GM21360 (cell line): ENCODE data around the gene TOMM40L.
"Not testable (repeated sequence)": the region's sequence is repeated elsewhere in the genome, so short reads cannot be mapped to it uniquely, and the experiment has no call there.

ENCODE experiments used
- ATAC-seq: cut with Tn5 transposase; IDR thresholded peaks from one replicate; pipeline ENCODE4 v1.9.1; 2021; ENCODE audit warnings: mild to moderate bottlenecking, moderate library complexity; ENCODE audit not compliant: unreplicated experiment

Gene TOMM40L

DNA sequence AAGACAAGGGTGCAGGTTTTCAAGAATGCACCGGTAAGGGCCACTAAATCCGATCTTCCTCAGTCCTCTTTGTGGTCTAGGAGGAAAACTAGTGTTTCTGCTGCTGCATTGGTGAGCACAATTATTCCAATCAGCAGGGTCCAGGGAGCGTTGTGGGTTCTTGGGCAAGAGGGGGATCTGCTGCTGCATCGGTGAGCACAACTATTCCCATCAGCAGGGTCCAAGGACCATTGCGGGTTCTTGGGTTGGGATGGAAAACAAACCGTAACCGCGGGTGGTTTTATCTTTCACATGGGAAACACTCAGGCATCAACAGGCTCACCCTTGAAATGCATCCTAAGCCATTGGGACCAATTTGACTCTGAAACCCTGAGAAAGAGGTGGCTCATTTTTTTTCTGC is 25.7 kb downstream of the TOMM40L start:
- no peak for ATAC-seq

DNA sequence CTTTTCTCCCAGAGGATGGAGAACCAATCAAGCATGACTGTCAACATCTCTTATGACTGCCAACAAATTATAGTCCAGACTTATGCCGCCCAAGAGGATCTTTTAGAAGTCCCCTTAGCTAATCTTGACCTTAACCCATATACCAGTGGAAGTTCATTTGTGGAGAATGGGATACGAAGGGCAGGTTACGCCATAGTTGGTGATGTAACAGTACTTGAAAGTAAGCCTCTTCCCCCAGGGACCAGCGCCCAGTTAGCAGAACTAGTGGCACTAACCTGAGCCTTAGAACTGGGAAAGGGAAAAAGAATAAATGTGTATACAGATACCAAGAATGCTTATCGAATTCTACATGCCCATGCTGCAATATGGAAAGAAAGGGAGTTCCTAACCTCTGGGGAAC is 29.4 kb downstream of the TOMM40L start:
- ATAC-seq = not testable (repeated sequence)

DNA sequence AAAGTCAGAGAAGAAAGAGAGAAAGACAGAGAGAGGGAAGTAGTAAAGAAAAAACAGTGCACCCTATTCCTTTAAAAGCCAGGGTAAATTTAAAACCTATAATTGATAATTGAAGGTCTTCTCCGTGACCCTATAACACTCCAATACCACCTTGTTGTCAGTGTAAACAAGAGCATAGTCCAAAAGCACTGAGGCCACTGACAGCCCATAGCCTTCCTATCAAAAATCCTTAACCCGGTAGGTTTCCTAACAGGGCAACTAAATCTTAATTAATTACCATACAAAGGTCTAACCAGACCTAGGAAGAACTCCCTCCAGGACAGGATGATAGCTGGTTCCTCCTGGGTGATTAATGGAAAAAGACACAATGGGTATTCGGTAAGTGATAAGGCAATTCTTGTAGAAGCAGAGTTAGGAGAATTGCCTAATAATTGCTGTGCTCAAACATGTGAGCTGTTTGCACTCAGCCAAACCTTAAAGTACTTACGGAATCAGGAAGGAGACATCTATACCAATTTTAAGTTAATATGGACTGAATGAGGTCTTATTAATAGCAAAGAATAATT is 30.2 kb downstream of the TOMM40L start:
- ATAC-seq = not testable (repeated sequence)

DNA sequence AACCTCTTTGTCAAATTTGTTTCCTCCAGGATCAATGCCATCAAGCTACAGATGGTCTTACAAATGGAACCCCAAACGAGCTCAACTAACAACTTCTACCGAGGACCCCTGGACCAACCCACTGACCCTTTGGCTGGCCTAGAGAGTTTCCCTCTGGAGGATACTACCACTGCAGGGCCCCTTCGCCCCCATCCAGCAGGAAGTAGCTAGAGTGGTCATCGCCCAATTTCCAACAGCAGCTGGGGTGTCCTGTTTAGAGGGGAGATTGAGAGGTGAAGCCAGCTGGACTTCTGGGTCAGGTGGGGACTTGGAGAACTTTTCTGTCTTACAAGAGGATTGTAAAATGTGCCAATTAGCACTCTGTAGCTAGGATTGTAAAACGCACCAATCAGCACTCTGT is 31.2 kb downstream of the TOMM40L start:
- ATAC-seq = not testable (repeated sequence)

DNA sequence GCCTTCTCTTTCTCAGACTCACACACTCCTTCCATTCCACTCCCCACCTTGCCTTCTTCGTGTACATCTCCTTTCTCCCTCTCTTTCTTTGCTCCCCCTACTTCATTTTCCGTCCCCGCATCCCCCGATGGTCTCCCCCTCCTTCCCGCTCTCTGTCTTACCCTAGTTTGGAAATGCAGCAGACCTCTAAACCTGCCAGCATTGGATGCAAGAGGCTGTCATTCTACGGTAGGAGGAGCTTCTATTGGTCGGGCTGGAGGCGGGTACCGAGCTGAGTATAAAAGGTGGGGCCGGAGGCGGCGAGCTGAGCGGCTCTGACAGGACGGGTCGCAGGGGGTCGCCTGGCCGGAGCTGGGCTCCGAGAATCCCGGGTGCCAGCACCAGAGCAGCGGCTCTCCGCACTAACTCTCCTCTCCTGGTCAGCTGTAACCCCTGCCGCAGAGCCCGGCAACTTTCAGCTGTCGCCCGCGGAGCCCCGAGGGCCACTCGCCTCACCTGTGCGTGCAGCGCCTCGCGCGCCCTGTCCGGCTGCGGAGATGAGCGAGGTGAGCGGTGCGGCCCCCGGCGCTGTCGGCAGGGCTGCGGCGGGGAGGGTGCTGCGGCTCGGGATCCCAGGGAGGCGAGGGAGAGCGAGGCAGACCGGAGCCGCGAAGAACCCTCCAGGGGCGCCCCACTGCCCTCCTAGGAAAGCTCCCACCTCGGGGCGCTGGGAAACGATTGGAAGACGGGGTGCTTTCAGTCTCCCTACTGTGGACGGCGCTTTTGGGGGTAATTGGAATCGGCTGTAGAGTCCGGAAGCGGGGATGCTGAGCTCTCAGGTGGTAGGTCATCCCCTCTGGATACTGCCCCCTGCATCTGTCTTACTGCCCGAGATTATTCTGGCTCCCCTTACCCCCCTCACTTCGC is 32.8 kb downstream of the TOMM40L start, which contains the start of gene PCP4L1:
Gene PCP4L1 (plus strand): TSS at position 307 of the 906 bp plus-strand sequence. CDS start 230 bp downstream, at position 537.
- ATAC-seq = no peak

DNA sequence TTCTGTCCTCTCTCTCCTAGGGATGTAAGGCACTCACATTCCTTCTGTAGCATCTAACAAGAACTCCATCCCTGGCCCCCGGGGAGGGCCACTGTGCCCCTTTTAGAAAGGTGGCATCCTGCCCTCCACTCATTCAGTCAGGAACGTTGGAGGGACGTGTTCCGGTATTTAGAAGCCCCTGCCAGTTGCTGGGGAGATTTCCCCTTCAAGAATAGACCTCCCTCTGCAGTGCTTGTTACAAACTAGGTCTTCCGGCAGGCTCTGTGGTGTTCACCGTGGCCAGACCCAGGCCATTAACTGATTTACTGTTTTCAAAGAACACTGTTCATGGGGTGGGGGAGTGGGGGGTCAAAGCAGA is 33.5 kb downstream of the TOMM40L start:
- no peak for ATAC-seq

DNA sequence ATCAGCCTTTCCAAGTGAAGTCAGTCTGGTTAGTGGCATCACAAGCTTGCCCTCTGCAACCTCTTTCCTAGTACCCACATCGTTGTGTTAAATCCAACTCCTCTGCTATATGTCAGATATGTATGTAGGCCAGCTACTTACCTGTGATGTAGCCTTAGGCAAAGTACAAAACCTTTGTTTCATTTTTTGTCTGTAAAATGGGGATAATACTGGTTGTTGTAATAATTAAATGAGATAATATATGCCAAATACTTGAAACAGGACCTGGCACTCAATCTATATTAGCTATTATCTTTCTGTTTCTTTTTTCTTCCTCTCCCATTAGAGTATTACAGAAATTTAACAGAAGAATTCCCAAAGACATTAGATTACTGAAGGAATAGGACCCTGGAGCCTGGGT is 33.9 kb downstream of the TOMM40L start:
- ATAC-seq = no peak

DNA sequence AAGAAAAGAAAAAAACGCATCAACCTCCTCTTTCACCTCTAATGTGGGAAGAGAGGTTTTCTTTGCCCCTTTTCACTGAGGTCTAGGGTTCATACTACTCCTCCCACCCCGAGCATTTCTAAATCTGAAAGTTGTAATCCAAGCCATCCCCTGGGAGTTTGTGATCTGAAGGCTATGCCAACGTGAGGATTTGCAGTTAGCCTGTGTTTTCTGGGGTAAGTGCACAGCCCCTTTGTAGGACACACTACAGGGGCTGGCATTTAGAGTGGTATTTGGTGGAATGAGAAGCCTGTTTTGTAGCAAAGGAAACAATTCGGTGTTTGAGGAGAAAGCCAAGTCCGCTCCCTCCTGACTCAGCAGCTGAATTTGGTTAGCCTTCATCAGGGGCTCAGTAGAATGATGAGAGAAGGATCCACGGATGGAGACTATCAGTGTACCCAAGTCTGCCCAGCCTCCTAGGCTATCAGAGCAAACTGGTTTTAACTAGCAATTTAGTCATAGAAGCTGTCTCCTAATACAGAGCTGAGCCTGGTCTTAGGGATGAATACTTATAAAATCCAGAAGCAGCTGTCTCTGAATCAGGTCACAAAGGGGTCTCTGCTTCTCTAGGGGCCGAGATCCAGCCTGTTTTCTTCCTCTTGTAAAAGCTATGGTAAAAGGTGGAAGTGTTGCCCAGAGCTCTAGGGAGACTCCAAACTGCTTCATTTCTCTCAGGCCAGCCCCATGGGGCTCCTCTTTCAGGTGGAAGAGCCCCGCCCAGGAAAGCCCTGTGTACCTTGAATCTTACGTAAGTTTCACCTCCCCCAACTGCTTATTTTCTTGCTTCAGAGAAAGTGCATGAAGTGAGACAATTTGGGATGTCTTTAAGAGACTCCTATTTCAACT is 34.8 kb downstream of the TOMM40L start:
- no peak for ATAC-seq

DNA sequence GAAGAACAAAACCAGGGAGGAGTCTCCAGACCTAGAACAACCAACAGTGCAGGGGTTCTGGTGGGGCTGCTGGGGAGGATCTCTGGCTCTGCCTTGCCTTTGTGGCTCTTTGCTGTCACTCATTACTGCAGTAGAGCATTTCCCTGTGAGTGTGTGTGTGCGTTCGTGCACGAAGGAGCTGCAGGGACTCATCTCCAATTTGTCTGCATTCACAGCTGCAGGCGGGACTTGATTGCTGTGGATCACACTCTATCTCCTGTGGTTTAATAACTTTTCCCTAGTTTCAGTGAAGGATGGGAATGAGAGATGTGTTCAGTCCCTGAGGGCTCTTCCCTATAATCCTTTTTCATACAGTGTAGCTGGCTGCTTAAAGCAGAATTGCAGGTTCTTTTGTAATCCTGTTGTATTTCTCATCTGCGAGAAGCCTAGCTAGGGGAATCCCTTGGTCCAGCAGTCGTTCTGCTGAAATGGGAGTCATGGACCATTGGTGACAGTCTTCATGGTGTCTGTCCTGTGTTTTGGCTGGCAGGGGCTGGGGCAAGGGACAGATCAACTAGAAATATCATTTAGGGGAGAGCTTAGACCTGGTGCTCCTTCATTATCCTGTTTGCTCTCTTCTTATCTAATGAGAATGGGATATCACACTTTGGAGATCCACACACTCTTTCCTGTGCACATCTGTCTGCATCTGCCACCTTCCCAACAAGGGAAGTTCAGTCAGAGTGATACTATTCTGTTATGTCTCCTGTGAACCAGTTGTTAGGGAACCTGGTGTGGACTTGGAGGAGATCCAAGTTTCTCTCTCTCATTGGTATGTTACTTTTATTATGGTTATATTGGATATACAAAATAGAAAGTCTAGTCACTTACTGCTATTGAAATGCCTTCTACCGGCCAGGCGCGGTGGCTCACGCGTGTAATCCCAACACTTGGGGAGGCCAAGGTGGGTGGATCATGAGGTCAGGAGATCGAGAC is 35.7 kb downstream of the TOMM40L start:
- no peak for ATAC-seq

DNA sequence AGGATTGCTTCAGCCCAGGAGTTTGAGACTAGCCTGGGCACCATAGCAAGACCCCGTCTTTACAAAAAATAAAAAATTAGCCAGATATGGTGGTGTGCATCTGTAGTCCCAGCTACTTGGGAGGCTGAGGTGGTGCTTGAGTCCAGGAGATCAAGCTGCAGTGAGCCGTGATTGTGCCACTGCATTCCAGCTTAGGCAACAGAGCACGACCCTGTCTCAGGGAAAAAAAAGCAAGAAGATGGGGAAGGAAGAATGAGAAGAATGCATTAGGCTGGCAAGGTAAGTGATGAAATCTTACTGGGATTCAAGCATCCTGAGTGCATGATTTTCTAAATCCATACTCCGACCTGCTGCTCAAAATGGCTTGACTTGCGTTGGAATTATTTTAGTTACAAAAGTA is 39.4 kb downstream of the TOMM40L start:
- no peak for ATAC-seq

DNA sequence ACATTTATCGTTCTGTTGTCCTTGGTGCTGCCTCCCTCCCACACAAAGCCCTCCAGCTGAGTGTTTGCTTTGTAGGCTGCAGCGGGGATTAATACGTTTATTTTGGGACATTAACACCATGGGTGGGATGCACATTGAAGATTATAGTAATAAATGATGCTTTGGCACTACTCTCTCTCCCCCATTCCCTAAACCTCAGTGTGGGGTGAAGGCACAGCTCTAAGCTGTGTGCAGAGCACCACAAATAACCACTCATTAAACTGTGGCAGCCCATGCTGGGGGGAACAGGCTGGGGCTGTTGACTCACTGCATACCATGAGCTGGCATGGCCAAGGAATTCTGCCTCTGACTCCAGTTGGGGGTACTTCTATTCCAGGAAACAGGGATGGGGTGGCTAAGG is 40.3 kb downstream of the TOMM40L start:
- ATAC-seq = no peak

DNA sequence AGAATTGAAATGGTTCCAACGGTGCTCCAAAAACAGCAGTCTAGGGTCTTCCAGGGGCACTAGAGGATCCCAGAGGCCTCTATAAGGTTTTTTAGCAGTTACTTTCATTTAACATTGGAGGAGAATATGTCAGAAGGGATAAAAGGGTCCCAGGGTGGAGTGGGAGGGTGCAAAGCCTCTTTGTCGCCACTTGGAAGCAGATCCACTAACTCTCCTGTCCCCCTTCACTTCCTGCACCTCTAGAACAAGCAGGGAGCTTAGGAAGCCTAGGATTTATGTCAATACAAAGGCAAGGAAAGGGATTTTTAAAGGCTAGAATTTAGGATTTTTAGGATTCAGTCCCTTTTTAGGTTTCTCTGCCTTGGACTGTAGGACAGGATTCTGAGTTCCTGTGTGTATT is 41.0 kb downstream of the TOMM40L start:
- ATAC-seq = no peak

DNA sequence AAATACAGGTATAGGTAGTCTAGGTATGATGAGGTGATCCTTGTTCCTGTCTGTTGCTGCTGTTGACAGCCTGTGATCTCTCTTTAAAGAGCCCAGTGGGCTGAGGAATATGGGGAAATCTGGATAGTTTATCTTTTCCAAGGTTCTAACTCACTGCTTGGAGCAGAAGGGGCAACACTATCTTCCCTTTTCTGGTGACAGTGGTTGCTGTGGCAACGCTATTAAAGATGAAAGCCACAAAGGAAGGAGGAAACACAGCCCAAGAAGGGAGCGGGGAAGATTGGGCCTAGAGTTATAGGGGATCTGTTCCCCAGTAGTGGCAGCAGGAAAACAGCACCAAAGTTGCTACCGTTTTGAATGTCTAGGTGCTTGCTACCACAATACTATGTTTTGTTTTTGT is 41.5 kb downstream of the TOMM40L start:
- no peak for ATAC-seq

DNA sequence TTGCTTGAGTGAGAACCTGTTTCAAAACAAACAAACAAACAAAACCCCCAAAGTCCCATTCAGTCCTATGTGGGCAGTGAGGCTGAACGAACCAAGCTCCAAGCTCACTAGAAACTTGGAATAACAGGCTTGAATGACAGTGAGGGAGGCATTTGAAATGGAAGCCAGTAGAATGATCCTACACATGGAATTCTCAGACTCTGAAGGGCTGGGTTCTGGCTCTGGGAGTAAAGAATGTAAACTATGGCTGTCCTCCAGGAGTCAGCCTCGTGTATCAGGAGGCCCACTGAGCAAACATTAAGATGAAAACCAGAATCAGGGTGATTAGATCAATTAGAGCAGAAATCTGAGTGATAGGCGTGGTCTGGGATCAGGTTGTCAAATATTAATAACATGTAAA is 47.5 kb downstream of the TOMM40L start:
- ATAC-seq = no peak

DNA sequence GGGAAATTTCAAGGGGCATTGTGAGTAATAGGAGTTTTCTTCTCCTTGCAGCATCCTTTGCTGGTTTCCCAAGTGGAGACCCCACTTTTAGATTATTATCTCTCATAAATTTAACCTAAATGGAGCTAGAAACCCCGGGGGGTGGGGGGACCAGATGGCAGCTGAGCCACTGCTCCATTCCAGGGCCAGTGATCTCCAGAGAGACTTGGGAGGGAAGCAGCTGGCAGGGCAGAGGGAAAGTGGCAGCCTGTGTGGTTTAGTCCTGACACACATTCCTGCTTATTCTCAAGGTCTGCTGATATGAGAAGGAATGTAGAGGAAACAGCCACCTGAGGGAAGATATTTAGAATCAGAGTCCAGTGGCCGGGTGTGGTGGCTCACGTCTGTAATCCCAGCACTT is 49.0 kb downstream of the TOMM40L start:
- no peak for ATAC-seq
